Fibroblast of villous mesenchyme (primary cell): Measurements from ENCODE around the gene TNS1. TPM values are rescaled to one million over a fixed set of nuclear protein-coding genes. Genes with fewer than 3 reads are reported as not detected.

Experiments used
- DNase-seq: peaks from one replicate; pipeline ENCODE4 v3.0.0-alpha.2; 2010; ENCODE audit warnings: low read depth
- H3K4me3 ChIP-seq: 2 replicates; pipeline ENCODE4 v1.5.1; 2011; ENCODE audit warnings: low read depth, mild to moderate bottlenecking, low read length
- total RNA-seq: library from RNA; depleted of rRNA; stranded (reverse); fragments of >200 nt; gene quantifications from 2 replicates; pipeline ENCODE4 v1.2.3, GENCODE V29; 2012
- TF ChIP-seq, protein P1 (sequence below): IDR thresholded peaks from 2 replicates; pipeline ENCODE4 v1.5.1; 2012; ENCODE audit warnings: low read depth, mild to moderate bottlenecking, low read length; ENCODE audit not compliant: insufficient read depth

Gene TNS1
- total RNA-seq, 1 donor: 127 TPM

DNA sequence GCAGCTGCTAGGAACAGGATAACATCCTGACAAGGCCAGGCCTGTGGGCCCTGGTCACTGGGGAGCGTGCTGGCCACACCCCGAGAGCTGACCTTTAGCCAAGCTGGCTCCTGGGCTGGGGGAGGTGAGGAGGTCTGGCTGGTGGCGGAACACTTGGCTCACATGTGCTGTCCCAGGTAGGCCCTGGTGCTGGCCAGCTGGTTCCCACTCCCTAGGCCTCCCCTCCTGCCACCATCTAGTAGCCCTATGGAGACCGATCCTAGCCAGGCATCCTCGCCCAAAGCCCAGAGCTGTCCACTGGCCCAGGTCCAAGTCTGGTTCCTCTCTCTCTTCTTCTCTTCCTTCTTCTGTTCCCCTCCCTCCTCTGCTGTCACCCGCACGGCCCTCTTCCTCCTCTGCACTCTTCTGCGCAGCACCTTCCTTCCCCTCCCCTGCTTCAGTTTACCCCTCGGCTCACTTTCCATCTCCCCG is 52.4 kb downstream of the TNS1 start:
- H3K4me3 ChIP-seq: no peak overlapping the region
- TF ChIP-seq, protein P1, sequence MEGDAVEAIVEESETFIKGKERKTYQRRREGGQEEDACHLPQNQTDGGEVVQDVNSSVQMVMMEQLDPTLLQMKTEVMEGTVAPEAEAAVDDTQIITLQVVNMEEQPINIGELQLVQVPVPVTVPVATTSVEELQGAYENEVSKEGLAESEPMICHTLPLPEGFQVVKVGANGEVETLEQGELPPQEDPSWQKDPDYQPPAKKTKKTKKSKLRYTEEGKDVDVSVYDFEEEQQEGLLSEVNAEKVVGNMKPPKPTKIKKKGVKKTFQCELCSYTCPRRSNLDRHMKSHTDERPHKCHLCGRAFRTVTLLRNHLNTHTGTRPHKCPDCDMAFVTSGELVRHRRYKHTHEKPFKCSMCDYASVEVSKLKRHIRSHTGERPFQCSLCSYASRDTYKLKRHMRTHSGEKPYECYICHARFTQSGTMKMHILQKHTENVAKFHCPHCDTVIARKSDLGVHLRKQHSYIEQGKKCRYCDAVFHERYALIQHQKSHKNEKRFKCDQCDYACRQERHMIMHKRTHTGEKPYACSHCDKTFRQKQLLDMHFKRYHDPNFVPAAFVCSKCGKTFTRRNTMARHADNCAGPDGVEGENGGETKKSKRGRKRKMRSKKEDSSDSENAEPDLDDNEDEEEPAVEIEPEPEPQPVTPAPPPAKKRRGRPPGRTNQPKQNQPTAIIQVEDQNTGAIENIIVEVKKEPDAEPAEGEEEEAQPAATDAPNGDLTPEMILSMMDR: no peak
- no peak for DNase-seq

DNA sequence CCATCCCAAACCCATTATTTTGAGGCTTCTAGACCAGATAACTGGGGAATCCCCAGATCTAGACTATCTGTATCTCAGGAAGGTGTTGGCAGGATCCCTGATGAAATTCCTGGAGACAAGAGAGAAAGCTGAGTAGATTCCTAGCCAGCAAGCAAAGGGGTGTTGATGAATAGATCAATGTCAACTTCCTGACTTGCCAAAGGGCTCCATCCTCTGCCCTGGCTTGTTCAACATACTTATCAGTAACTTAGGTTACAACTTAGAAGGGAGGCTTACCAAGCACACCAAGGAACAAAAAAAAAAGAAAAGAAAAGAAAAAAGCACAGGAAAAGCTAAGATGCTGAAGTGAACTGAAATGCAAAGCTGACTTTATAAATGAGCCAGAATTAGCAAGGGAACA is 53.3 kb downstream of the TNS1 start:
- DNase-seq: no peak
- no peak overlapping the region for H3K4me3 ChIP-seq
- TF ChIP-seq, protein P1: no peak

DNA sequence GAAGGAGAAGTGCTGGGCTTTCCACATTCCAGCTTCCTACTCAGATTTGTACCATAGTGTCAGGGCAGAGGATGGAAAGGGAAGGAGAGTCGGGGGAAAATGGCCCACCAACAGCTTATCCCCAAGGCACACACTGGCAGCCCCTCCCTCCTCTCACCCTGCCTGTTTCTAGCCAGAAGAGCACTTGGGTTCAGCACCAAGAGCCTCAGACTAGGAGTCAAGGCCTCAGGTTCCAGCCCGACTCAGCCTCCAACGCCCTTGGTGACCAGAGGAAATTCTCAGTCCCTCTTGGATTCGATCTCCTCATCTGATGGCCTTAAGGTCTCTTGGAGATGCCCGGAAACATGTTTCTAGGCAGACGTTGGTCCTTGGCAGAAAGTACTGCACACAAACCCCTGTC is 53.9 kb downstream of the TNS1 start:
- H3K4me3 ChIP-seq: no peak overlapping the region

DNA sequence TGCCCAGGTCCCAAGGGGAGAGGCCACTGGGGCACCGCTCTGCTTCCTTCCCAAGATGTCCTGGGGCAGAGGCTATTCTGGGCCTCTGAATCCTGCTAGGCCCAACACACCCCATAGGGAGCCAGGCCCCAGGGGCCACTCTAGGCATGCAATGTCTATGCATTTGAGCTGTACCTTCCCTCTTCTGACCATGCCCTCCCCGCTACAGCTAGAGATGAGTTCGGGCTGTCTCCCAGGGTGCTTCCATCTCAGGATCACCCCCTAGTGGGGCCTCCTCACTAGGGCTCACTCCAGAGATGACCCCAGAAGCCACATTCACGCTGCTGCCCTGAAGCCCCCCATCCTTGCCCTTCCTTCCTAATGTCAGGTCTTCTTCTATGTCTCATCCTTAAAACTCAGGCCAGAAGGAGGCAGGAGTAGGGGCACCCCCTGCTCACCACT is 54.4 kb downstream of the TNS1 start:
- no peak overlapping the region for H3K4me3 ChIP-seq
- no peak for DNase-seq
- TF ChIP-seq, protein P1: no peak

More for the DNA sequence above, 53.9 kb downstream of the TNS1 start:
- no peak for DNase-seq
- TF ChIP-seq, protein P1: no peak

DNA sequence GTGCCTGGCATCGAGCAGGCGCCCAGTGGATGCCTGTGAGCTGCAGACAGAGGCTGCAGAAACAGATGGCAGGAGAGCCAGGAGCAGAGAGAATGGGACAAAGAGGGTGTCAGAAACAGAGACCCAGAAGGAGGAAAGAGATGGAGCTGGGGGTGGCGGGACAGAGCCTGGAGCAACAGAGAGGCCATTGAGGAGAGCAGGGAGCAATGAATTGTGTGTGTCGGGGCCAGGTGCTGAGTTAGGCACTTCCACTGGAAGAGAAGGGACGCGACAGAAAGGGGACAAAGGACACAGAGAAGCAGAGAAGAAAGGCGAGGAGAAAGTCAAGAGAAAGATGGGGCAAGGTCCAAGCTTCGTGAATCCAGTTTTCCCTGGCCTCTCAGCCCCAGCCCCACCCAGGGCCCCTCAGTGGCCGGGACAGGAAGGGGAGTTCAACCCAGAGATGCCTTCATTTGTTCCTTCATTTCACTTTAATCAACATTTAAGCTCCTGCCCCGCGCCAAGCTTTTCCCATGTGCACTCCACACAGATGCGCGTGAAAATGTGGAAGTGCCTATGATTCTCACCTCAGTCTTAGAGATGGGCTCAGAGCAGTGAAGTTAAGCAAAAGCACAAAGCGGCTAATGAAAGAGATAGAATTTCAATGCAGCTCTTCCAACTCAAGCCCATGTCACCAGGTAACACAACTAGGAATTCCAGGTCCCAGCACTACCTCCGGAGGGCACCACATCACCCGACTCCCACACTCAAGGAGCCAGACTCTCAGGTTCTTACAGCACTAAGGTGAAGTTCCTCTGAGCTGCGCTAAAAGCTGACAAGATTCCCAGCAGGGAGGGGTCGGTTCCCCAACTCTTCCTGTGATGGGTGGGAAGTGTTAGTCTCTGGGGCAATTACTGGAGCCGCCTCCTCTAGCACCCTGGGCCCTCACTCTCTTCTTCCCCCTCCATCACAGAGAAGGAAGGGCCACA is 55.1 kb downstream of the TNS1 start:
- H3K4me3 ChIP-seq: no peak overlapping the region
- DNase-seq: no peak
- TF ChIP-seq, protein P1: no peak

DNA sequence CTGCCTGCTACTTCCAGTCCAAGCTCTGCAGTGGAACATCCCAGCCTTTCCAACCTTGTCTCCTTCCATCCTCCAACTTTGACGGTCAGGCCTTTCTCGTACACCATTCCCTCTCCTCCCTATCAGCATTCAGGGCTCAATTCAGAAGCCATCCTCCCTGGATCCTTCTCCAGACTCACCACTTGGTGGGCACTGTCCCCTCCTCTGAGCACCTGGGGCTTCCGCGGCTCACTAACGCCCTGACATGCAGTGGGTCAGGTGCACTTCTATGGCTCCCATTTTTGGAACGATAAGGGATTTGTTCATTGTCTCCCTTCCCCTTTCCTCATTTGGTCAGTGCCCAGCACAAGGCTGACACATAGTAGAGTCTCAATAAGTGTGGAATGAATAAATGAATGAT is 56.7 kb downstream of the TNS1 start:
- TF ChIP-seq, protein P1: no peak
- H3K4me3 ChIP-seq: no peak overlapping the region
- no peak for DNase-seq

DNA sequence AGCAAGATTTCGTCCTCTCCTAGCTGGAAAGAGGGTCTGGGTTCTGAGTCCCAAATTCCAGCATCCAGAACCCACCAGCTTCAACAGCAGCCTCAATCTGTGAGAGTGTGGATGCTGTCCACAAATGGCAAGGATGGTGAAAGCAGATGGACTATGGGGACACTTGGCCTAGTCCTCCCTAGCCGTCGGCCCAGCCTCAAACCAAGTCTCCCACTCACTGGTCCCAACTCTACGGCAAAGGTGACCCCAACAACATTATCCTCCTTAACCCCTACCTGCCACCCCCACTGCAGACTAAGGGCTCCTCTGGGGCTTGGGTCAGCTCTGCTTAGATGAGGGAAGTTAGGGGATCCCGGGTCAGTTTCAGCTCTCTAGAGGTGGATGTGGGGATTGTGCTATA is 57.3 kb downstream of the TNS1 start:
- no peak overlapping the region for H3K4me3 ChIP-seq
- TF ChIP-seq, protein P1: no peak
- DNase-seq: no peak
